GM15510 (cell line): Measurements from ENCODE around the gene ZFP64.

ENCODE experiments used
- POLR2A ChIP-seq: IDR thresholded peaks from 3 replicates; pipeline ENCODE4 v1.6.1; 2011; ENCODE audit warnings: borderline replicate concordance; ENCODE audit not compliant: insufficient read length; ENCODE audit errors: extremely low read depth

Gene ZFP64

DNA sequence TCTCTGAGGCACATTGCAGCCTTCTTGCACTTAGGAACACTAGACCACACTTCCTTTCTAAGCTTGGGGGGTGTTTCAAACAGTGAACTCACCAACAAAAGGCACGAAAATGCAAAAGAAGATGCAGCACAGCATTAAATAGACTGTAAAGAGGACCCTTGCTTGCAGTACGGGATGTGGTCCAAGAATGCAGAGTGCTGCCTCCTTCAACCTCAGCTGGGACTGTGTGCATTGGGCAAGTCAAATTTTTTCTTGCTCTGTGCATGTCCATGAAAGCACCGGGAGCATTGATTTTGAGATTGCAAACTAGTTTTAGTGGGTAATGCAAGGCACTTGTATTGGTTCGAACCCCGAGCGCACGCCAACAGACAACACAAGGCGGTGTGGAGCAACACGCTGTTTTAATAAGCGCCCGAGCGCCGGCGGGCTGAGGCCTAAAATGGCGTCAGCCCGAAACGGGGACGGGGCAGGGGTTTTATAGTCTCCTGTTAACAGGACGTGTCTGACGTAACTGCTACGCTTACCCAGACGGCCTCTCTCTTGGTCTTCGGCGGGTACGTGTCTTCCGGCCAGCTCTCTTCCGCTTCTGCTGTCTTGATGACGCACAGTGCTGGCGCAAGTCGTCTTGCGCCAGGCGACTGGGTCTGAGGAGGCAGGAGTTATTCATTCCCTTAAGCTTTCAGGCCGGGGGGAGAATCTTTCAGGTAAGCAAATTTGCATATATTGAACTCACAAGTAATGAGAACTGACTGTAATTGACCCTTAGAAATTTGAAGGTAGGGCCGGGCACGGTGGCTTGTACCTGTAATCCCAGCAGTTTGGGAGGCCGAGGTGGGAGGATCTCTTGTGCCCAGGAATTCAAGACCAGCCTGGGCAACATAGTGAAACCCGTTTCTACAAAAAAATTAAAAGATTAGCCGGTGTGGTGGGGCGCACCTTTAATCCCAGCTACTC, 18.7 kb upstream of the ZFP64 start:
- no peak for TF ChIP-seq POLR2A

DNA sequence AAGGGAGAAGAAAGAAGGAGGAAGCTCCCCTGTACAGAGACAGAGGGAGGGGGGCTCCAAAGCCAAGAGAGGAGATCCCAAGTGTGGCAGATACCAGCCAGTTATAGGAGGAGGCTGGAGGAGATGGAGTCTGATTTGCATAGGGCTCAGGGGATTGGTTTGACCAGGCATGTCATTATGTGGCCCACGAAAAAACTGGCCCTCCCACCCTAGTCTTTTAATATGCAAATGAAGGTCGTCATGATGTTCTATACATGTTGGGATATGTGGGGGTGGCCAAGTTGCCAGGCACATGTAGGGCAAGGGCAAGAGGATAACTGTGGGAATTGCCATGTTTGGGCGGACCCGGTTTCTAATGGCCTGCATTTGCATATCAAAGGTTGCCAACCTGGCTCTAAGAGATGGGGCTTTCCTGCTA, 17.6 kb upstream of the ZFP64 start:
- no peak for TF ChIP-seq POLR2A

DNA sequence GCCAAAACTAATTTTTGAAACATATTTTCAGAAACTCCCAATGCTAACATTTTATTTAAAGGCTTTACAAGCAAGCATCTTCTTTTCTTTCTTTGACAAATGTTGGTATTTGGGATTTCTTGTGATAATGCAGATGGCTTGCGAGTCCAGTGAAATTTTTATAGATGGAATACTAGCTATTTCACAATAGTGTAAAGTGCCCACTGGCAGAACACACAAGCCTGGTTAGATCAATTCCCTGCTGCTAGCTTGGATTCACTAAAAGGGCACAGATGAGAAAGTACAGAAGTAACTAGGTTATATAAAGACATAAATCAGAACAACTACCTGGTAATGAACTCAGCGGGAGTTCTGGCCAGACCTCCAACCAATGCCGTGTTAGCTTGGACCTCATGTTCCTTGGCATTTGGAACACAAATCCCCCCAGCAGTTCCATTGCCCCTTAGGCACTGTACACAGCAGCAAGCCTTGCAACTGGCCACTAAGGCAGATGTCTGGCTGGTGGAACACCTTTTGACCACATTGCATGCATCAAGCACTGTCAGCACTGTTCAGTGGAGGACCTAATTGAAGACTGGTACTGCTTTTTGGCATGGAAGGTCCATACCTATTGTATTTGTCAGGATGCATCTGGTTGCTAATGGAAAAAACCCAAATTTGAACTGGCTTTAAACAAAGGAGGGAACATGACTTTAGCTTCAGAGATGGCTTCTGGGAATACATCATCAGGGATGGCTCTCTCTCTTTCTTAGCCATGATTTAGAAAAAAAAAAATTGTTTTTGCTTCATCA, 15.6 kb upstream of the ZFP64 start:
- no peak for TF ChIP-seq POLR2A

DNA sequence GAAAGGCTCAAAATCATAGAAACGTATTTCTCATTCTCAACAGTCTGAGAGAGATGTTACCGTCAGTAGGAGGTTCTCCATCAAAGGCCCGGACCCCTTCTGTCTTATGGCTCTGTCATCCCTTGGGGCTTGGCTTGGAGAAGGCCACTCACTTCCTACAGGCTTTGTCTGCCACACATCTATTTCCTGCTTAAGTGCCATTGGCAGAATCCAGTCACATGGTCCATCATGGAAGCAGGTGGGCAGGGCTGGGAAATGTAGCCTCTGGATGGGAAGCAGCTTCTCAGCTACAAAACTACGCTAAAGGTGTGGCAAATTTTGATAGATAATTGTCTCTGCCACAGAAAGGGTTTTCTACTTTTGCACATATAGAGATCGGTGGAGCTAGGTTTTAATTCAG, 12.6 kb upstream of the ZFP64 start:
- TF ChIP-seq POLR2A: no peak

DNA sequence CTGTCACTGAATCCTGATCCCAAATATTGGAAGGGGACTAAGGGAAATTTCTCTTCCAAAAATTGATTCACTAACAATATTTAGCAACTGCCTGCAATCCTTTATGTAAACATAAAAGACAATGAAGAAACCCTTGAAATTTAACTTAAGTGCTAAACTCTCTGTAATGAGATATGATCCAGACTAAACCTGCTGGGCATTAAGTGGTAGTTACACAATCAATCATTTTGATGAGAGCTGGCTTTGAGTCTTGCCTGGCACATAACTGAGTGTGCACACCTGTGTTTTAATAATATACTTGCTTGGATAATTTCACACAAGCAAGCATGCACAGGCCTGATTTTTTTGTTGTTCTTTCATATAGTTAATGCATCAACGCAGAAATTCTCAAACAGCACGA, 9.8 kb upstream of the ZFP64 start:
- no peak for TF ChIP-seq POLR2A

DNA sequence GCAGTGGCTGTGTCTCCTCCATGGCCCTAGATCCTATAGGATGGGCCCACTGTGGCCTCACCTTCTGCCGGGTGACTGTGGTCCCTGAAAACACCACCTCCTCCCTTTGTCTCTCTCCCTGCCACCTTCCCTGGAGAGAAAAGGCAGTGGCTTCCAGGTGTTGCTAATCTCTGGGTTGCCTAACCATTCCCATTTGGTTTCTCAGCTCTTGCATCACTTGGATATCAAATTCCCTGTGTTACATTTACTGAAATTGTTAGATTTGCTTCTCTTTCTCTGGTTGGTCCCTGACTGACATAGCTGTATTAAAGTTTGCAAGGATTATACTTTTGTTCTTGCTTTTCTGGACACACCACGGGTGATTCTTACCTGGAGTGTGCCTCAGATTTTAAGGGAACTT, 9.3 kb upstream of the ZFP64 start:
- no peak for TF ChIP-seq POLR2A

DNA sequence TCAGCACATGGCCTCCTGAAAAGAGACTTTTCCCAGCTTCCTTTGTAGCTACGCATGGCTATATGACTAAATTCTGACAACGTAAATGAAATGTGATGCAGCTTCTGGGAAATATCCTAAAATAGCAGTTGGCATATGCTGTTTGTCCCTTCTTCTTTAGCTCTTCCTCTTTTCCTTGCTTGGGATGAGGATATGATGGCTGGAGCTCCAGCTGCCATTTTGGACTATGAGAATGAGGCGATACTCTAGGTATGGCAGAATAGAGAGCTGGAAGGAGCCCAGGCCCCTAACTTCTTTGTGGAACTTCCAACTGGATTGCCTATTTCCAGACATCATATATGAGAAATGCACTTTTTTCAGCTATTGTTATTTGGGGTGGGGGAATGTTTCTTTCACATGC, 5.3 kb upstream of the ZFP64 start:
- TF ChIP-seq POLR2A: no peak

DNA sequence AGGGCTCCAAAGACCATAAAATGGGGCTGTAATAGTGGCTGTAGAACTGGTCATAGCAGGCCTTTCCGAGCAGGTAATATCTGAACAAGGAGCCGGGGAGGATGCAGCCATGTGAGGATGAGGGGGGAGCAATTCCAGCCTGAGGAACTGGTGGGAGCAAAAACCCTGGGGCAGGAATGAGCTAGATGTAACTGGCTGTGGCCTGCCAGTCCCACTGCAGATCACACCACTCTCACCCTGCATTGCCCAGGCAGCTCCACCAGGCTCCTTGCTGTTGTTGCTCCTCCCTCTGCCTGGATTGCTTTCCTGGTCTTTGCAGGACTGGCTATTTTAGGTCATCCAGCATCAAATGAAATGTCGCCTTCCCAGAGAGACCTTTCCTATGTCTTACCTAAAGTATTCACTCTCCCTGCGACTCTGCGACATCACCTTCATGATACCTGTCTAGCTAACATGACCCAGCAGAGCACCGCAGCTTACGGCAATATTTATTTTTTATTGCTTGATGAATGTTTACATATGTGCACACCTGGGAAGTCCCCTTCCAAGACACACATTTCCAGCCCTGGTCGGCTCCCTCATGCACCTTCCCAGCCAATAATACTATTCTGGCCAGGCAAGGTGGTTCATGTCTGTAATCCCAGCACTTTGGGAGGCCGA, 2.4 kb upstream of the ZFP64 start:
- no peak for TF ChIP-seq POLR2A

DNA sequence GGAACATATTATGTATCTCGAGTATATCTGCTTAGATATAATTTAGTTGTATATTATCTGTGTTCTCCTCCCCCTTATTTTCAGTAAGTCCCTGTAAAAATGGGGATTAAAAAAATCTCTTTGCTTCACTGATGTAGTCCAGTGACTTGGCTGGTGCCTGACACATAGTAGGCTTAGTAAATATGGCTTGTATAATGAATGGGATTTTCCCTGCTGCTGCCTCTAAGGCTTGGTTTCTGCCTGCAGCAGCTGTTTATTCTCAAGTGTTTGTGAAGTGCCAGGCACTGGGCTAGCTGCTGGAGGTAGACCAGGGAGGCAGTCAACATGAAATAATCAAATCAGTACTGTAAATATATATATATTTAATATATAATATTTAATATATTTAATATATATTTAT, 1.6 kb upstream of the ZFP64 start:
- TF ChIP-seq POLR2A: no peak

DNA sequence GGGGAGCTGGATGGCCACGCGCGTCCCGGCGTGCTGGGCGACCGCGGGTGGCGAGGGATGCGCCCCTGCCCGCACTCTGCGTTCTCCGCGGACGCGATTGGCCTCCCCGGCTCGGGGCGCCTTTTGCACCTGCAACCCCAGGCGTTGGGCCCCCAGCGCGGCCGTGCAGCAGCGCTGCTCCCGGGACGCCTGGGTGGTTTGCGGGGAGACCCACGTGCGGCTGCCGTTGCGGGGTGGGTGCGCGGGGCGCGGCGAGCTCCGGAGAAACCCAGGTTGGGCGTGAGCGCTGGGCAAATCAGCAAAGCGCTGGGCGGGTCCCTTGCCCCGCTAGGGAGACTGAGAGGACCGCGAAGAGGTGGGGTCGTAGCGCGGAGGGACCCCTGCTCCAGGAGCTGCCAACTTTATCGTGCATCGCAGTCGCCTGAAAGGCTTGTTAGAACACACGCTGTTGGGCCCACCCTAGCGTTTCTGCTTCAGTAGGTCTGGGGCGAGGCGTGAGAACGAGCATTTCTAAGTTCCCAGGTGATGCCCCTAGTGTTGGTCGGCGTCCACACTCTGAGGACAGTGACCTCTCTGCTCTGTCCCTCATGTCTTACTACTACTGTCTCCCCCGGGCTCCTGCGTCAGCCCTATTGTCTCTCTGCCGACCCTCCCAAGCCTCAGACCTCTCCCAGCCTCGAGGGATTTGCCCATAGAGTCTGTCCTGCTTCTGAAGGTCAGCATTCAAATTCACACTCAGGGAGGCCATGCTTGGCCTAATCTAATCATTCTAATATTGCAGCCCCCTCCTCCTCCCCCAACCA, 538 bp upstream of the ZFP64 start:
- no peak for TF ChIP-seq POLR2A

DNA sequence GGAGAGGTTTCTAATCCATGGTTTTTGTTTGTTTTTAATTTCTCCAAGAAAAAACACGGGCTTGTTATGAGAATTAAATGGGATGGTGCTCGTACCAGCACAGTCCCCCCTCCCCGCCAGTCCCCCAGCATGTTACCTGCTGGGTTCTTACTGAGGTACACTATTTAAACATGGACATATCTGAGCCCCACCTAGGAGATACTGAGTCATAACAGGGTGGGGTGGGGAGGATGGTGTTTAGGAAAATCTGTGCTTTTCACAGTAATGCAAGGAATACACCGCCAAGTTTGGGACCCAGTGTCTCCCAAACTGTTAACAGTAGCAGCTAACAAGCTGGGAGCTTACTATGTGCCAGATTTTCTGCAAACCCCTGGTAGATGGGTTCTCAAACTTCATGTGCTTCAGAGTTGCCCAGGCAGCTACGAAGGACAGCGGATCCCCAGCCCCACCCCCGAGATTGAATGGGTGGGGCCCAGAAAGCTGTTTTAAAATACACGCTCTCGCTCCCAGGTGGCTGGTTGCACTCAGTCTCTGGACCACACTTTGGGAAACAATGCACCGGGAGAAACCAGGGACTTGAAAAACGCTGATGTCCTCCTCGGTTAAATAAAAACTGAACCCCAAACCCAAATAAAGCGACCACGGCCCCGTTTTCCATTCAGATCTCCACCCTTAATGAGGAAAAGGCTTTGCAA, 995 bp downstream of the ZFP64 start:
- TF ChIP-seq POLR2A: peak; percentile 40

DNA sequence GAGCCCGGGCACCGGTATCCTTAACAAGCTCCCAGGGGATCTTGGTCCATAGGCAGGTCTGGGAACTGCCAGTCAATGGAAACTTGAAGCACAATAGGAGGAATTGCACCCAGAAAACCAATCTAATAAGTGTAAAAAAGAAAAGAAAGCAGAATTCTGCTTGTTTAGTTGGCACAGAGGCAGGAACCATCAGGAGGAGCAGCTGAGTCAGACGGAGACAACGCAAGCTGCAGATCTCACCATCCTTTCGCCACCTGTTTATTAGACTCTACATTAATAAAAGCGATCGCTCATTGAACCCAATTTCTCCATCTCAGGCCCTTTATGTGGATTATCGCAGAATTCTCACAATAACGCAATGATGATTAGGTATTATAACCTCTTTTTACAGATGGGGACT, 9.8 kb downstream of the ZFP64 start:
- TF ChIP-seq POLR2A: no peak

DNA sequence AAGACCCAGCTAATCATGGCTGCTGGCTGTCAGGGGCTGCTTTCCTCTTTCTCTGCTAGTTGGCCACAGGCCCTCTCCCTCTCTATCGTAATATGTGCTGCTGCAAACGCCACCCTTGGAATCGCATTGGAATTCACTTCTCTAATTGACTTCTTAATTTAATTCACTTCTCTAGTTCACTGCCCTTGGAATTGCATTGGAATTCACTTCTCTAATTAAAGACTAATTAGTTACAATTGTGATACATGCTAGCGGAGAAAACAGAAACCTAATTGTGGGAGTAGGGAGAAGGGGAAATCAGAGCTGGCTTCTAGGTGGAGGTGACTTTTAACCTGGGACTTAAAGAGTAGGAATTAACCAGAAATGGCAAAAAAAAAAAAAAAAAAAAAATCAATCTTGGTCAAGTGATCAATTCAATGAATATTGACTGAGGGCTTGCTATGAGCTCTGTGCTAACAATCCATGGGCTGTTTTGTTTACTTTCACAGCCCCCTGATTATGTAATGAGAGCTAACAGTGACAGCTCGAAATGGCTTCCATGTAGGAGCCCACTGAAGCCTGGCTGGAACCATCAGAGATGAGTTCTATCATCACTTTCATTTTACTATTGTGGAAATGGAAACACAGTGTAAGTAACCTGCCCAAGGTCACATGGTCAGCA, 11.3 kb downstream of the ZFP64 start:
- no peak for TF ChIP-seq POLR2A
